Testis (tissue), 2 donors: Measurements from ENCODE around the gene COL4A2.

ENCODE experiments used
- CTCF ChIP-seq, 3 experiments: fragments of 450-650 bp in 2 of 3; fragments of 200-600 bp in 1 of 3; sonication (generic) in 1 of 3; IDR thresholded peaks; one replicate each; pipeline ENCODE4 v1.5.1; 2016 to 2019; ENCODE audit warnings: antibody characterized with exemption in 3 of 3, mild to moderate bottlenecking in 2 of 3, moderate library complexity in 1 of 3
- POLR2A ChIP-seq: fragments of 450-650 bp; IDR thresholded peaks from one replicate; pipeline ENCODE4 v1.6.1; 2017; ENCODE audit warnings: antibody characterized with exemption, mild to moderate bottlenecking, moderate library complexity

GRCh38 chr13:110453797-110454196, 146.7 kb downstream of the COL4A2 start:
- TF ChIP-seq CTCF (IDR thresholded peaks at IDR 0.05): no peak
- no peak for TF ChIP-seq POLR2A
